Astrocyte (in vitro differentiated cells and primary cell): ENCODE results near the gene RBM23.

Source experiments
- CTCF ChIP-seq: IDR thresholded peaks from 2 replicates; pipeline ENCODE4 v1.5.1; 2011; ENCODE audit warnings: low read depth, mild to moderate bottlenecking, inconsistent platforms, low read length, moderate library complexity; ENCODE audit not compliant: insufficient read depth
- EZH2 ChIP-seq: IDR thresholded peaks from 2 replicates; pipeline ENCODE4 v1.6.1; 2012; ENCODE audit warnings: mild to moderate bottlenecking, low read length, inconsistent platforms; ENCODE audit not compliant: insufficient read depth

- TF ChIP-seq CTCF (no peak), EZH2 (no peak)
Measured at GRCh38 chr14:22885975-22886374, 33.0 kb downstream of the RBM23 start.
